Esophagus muscularis mucosa (tissue), 4 donors: Measurements from ENCODE around the gene KLF18. TPM values are rescaled to one million over a fixed set of nuclear protein-coding genes. Genes with fewer than 3 reads are reported as not detected.
A peak's percentile ranks its signal among the peaks of the same experiment; 100 is the strongest.
"Not testable (repeated sequence)": the region's sequence is repeated elsewhere in the genome, so short reads cannot be mapped to it uniquely, and the experiment has no call there.

ENCODE experiments used
- DNase-seq: peaks from one replicate; pipeline ENCODE4 v3.0.0-alpha.2; 2017; ENCODE audit errors: extremely low spot score
- H3K27ac ChIP-seq, 4 donors: fragments of 200-600 bp; sonication (generic); replicated peaks in 1 of 4; 1 replicate in 3 of 4; 2 replicates in 1 of 4; pipeline ENCODE4 v1.5.1; 2016 to 2019; ENCODE audit warnings: mild to moderate bottlenecking in 1 of 4
- H3K27me3 ChIP-seq, 4 donors: fragments of 200-600 bp; sonication (generic); one replicate each; pipeline versions ENCODE4 v1.5.1 to v1.6.0; 2016 to 2019
- H3K36me3 ChIP-seq, 4 donors: fragments of 200-600 bp; sonication (generic); one replicate each; pipeline ENCODE4 v1.5.1; 2016 to 2019
- H3K4me1 ChIP-seq, 4 donors: fragments of 200-600 bp; sonication (generic); one replicate each; pipeline ENCODE4 v1.5.1; 2016 to 2019
- H3K4me3 ChIP-seq, 4 donors: fragments of 200-600 bp; sonication (generic); 1 replicate in 2 of 4; 2 replicates in 2 of 4; pipeline ENCODE4 v1.5.1; 2016 to 2019; ENCODE audit warnings: mild to moderate bottlenecking in 4 of 4, moderate library complexity in 1 of 4
- H3K9me3 ChIP-seq, 4 donors: fragments of 200-600 bp; sonication (generic); 1 replicate in 3 of 4; 2 replicates in 1 of 4; pipeline ENCODE4 v1.5.1; 2016 to 2019
- CTCF ChIP-seq, 3 experiments: fragments of 200-600 bp in 2 of 3; fragments of 450-650 bp in 1 of 3; sonication (generic) in 2 of 3; IDR thresholded peaks; one replicate each; pipeline ENCODE4 v1.5.1; 2017 to 2019; ENCODE audit warnings: antibody characterized with exemption in 3 of 3, mild to moderate bottlenecking in 2 of 3, moderate library complexity in 1 of 3
- EP300 ChIP-seq: sonication (generic); formaldehyde crosslinking; IDR thresholded peaks from one replicate; pipeline ENCODE4 v1.6.1; 2017; ENCODE audit warnings: antibody characterized with exemption
- POLR2A ChIP-seq: fragments of 450-650 bp; IDR thresholded peaks from one replicate; pipeline ENCODE4 v1.6.1; 2017; ENCODE audit warnings: antibody characterized with exemption, moderate library complexity, mild to moderate bottlenecking, low read depth
- POLR2AphosphoS5 ChIP-seq, 2 donors: sonication (generic); formaldehyde crosslinking; IDR thresholded peaks; one replicate each; pipeline ENCODE4 v1.6.1; 2017; ENCODE audit warnings: antibody characterized with exemption in 2 of 2
- WGBS: methylation state at CpG from one replicate; pipeline ENCODE4 v1.1.5; 2018; 5-methylcytosine and 5-hydroxymethylcytosine counted together
- intact Hi-C: fragments of 100-400 bp; cut with DNase I; formaldehyde crosslinking; loops from one replicate; pipeline ENCODE4 v1.15.1; 2023
- total RNA-seq, 4 donors: library from RNA; depleted of rRNA; stranded (reverse); fragments of >200 nt; gene quantifications; one replicate each; pipeline versions ENCODE4 v1.1.0 to v1.2.1, GENCODE V29; 2016

KLF18 gene
- total RNA-seq, 4 donors from 2014 or later, result not detected

GRCh38 chr1:44151332-44151731 lies 9.9 kb upstream of the KLF18 start:
- DNase-seq, result no peak

GRCh38 chr1:44147582-44147981 lies 6.2 kb upstream of the KLF18 start:
- H3K9me3 ChIP-seq, result peaks cover 0 to 25% (median 18%) of the 10 kb centered on the region in 4 donors
- no peaks in the 10 kb centered on the region for H3K36me3 ChIP-seq
- no peak overlapping the region for H3K4me3 ChIP-seq
- peaks cover 0 to 4% (median 0%) of the 10 kb centered on the region in 4 donors for H3K4me1 ChIP-seq
- intact Hi-C loops, result no loop called here
- H3K27me3 ChIP-seq, result no peaks in the 10 kb centered on the region
- H3K27ac ChIP-seq, result no peak overlapping the region
- DNase-seq, result peak; percentile 47
- WGBS, result 82% methylated on average over 3 of the region's 3 CpGs
- TF ChIP-seq CTCF (IDR thresholded peaks at IDR 0.05), result no peak
- TF ChIP-seq POLR2A, result no peak
- no peak for TF ChIP-seq EP300
- TF ChIP-seq POLR2AphosphoS5 (IDR thresholded peaks at IDR 0.05), result no peak

More at GRCh38 chr1:44151332-44151731, 9.9 kb upstream of the KLF18 start:
- Histone ChIP-seq H3K4me1 (peaks cover 0 to 4% (median 0%) of the 10 kb centered on the region in 4 donors), H3K9me3 (peaks cover 0 to 2% (median 0%) of the 10 kb centered on the region in 4 donors), H3K27ac (no peak overlapping the region), H3K4me3 (no peak overlapping the region), H3K27me3 (no peaks in the 10 kb centered on the region), H3K36me3 (no peaks in the 10 kb centered on the region)
- intact Hi-C loops, result no loop called here
- TF ChIP-seq POLR2AphosphoS5 (IDR thresholded peaks at IDR 0.05), result no peak
- TF ChIP-seq EP300, result no peak
- no peak for TF ChIP-seq POLR2A
- no peak for TF ChIP-seq CTCF (IDR thresholded peaks at IDR 0.05)
- 40% methylated on average over 6 of the region's 6 CpGs for WGBS

DNA sequence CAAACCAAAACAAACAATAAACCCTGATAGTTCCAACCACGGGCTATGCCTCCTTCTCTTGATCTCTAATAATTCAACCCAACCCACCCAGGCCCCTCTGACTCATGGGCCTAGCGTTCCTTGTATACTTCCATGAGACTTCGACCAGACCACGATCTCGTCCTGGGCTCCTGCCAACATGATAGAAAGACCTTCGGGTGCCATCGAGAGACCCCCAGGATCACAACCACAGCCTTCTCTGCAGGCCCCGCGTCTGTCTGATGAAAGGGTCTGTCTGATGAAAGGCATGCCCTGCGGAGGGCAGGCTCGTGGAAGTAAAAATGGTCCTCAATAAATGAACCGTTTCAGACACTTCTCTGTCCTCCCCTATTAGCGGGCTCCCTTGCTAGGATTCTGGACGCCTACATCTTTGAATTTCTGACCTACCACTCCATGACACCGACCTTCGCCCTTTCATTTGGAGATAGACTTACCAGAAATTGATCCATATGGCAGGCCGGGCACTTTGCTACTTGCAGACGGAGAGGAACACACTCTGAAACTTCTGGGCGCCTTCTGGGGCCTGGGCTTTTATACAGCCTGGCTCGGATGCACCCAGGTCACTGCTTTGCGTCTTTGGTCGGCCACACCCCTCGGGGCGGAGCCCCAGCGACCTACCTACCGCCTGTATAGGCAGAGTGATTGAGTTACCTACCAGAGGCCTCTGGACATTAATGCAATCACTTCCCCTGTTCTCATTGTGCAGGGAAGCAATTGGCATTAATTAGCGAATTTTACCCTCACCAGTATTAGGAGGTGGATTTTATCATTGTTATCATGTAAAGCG lies 5.3 kb upstream of the KLF18 start:
- peak; percentile 81 for DNase-seq
- H3K4me1 ChIP-seq, result peaks cover 0 to 3% (median 0%) of the 10 kb centered on the region in 4 donors
- no peak for TF ChIP-seq POLR2A
- no peak for TF ChIP-seq CTCF (IDR thresholded peaks at IDR 0.05)
- no peak for TF ChIP-seq POLR2AphosphoS5 (IDR thresholded peaks at IDR 0.05)
- TF ChIP-seq EP300, result no peak
- H3K9me3 ChIP-seq, result peaks cover 0 to 25% (median 18%) of the 10 kb centered on the region in 4 donors
- no peaks in the 10 kb centered on the region for H3K27me3 ChIP-seq
- WGBS, result 92% methylated on average over 23 of the region's 28 CpGs
- H3K27ac ChIP-seq, result no peak overlapping the region
- no peak overlapping the region for H3K4me3 ChIP-seq
- no peaks in the 10 kb centered on the region for H3K36me3 ChIP-seq
- intact Hi-C loops, result no loop called here

GRCh38 chr1:44144962-44145756 lies 3.7 kb upstream of the KLF18 start:
- Histone ChIP-seq H3K36me3 (no peaks in the 10 kb centered on the region), H3K27me3 (no peaks in the 10 kb centered on the region), H3K27ac (no peak overlapping the region), H3K4me1 (no peaks in the 10 kb centered on the region), H3K4me3 (no peak overlapping the region), H3K9me3 (peaks cover 0 to 25% (median 18%) of the 10 kb centered on the region in 4 donors)
- WGBS, result 88% methylated on average over 2 of the region's 2 CpGs
- TF ChIP-seq POLR2A (no peak), POLR2AphosphoS5 (IDR thresholded peaks at IDR 0.05) (no peak), EP300 (no peak), CTCF (IDR thresholded peaks at IDR 0.05) (no peak)
- DNase-seq, result no peak
- intact Hi-C loops, result no loop called here

- DNase-seq, result peak; percentile 60
- H3K27me3 ChIP-seq, H3K27ac ChIP-seq, H3K9me3 ChIP-seq, H3K4me1 ChIP-seq, intact Hi-C loops, H3K36me3 ChIP-seq, H3K4me3 ChIP-seq: not testable (repeated sequence)
- no CpG with 5 or more reads among the region's 8 CpGs for WGBS
Observed at GRCh38 chr1:44139565-44139964, 1.9 kb downstream of the KLF18 start.
